HG03159 (cell line): ENCODE results near the gene RERE.

Source experiments
- ATAC-seq: cut with Tn5 transposase; IDR thresholded peaks from one replicate; pipeline ENCODE4 v1.9.1; 2021; ENCODE audit warnings: mild to moderate bottlenecking, moderate library complexity; ENCODE audit not compliant: unreplicated experiment

The RERE gene

GRCh38 chr1:8493916-8494540, 323.4 kb downstream of the RERE start:
- ATAC-seq: no peak

- ATAC-seq: no peak
Measured at GRCh38 chr1:8487249-8487648, 330.2 kb downstream of the RERE start.

DNA sequence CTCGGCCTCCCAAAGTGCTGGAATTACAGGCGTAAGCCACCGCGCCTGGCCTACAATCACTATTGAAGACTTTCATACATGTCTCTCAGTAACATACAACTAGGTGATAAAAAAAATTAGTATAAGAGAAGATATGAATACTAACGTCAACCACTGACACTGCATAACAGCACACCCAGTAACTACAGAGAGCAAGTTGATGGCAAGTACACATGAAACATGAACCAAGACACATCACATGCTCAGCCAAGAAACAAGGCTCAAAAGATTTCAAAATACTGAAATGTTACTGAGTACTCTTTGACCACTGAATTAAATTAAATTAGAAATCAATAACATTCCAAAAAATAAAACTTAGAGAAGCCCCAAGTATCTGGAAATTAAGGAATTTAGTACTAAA, 331.4 kb downstream of the RERE start:
- no peak for ATAC-seq

DNA sequence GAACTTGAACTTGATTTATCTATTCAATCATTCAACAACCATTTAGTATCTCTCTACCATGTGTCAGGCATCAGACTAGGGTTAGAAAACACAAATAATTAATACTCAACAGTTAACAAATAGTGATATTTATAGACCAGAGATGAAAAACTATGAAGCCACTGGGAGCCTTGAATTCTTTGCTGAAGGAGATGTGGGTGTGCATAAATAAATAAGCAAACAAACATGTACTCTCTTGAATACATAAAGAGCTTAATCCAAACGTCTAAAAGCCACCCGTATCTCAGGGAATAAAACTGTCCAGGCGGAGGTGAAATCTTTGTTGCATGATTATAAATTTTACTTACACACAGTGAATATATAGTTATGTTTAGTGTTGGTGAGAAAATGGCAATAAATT, 333.9 kb downstream of the RERE start:
- no peak for ATAC-seq

- ATAC-seq: no peak
Measured at GRCh38 chr1:8482979-8483381, 334.5 kb downstream of the RERE start.

DNA sequence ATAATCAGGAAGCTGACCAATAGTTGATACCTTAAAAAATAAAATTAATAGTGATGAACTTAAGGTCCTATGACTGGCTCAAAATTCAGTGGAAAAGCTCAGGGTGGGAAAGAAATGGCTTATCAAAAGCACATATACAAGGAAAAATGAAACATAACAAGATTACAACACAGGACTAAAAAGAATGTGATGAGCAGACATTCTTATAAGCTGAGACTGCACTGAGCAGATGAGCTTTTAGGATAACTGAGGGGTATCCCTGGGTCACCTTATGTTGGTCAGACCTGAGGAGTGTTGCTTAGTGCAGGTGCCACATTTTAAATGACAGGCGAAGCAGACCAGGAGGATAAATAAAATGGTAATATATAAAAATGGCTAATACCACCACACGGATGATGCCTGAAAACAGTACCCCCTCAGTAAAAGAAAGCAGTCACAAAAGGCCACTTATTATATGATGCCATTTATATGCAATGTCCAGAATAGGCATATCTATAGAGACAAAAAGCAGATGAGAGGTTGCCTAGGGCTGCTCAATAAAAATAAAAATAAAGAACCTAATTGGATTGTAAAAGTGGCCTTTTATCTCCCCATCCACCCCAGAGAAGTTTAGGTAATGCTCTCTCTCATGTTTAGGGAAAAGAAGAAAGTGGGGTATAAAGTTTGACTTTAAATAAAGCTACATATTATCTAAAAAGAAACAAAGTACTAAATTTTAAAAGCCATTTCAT, 335.6 kb downstream of the RERE start:
- no peak for ATAC-seq

DNA sequence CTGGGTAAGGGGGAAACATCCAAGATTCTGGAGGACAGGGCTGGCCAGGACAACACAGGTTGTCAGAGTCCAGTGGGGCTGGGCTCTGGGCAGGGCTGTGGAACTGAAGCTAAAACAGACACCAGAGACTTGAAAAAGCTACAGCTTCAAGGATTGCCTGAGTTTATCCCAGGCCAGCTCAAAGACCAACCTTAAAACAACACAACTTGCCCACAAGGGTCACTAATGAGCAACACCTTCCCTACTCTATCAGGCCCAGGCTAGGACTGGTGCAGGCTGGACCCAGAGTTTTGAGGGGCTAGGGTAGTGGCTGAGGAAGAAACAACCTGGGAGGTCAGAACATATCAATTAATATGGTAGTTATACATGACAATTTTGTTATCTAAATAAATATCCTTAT, 338.9 kb downstream of the RERE start:
- no peak for ATAC-seq

- ATAC-seq: no peak
Measured at GRCh38 chr1:8477983-8478362, 339.5 kb downstream of the RERE start.

- peak; percentile 69 for ATAC-seq
Measured at GRCh38 chr1:8477166-8477982, 340.1 kb downstream of the RERE start.

- ATAC-seq: no peak
Measured at GRCh38 chr1:8476006-8476405, 341.4 kb downstream of the RERE start.

GRCh38 chr1:8474369-8474768, 343.1 kb downstream of the RERE start:
- no peak for ATAC-seq

GRCh38 chr1:8473891-8474300, 343.5 kb downstream of the RERE start:
- ATAC-seq: no peak

GRCh38 chr1:8473121-8473875, 344.1 kb downstream of the RERE start:
- no peak for ATAC-seq

- ATAC-seq: peak; percentile 46
Measured at GRCh38 chr1:8472668-8473067, 344.8 kb downstream of the RERE start.

- no peak for ATAC-seq
Measured at GRCh38 chr1:8471451-8471850, 346.0 kb downstream of the RERE start.

DNA sequence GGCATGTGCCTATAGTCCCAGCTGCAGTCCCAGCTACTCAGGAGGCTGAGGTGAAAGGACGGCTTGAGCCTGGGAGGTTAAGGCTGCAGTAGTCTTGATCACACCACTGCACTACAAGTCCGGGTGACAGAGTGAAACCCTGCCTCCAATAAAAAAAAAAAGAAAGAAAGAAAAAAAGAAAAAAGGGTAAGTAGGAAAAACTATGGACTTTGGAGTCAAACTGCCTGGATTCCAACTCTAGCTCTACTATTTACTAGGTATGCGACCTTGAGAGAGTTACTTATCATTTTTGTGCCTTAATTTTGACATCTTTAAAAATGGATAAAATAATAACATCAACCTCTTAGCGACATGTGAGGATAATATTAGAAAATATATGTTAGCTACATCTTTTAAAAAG, 348.7 kb downstream of the RERE start:
- ATAC-seq: no peak

GRCh38 chr1:8467308-8467707, 350.1 kb downstream of the RERE start:
- ATAC-seq: no peak

DNA sequence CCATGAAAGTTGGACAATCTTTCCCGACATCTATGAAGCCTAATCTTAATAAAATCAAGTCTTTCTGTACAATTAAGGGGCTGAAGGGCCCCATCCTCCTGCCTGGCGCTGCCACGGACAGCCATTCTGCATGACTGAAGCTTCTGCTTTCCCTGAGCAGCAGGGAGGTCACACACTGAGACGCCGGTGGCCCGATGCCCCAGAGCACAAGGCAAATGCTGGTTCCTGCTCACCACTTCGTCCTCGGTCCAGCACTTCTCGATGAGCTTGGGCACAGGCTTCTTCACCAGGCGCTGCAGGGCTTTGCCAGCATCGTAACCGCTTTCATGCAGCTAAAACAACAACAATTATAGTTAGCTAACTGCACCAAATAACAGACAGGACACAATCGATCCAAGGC, 351.7 kb downstream of the RERE start:
- no peak for ATAC-seq

- ATAC-seq: no peak
Measured at GRCh38 chr1:8465013-8465412, 352.4 kb downstream of the RERE start.

GRCh38 chr1:8464377-8464776, 353.1 kb downstream of the RERE start:
- ATAC-seq: no peak
